Astrocyte of the spinal cord (primary cell): ENCODE data around the gene TAF1A.

Experiments used
- DNase-seq: peaks from one replicate; pipeline ENCODE4 v3.0.0; 2011; ENCODE audit warnings: low read depth, low spot score
- H3K4me3 ChIP-seq: 2 replicates; pipeline ENCODE4 v1.5.1; 2011; ENCODE audit warnings: low read depth, mild to moderate bottlenecking, low read length, moderate library complexity
- in situ Hi-C: cut with HindIII; loops from 2 replicates; pipeline ENCODE4 v1.10.0; 2017; ENCODE audit warnings: low sequenced_read_pairs
- TF ChIP-seq, protein P1 (sequence below): IDR thresholded peaks from 2 replicates; pipeline ENCODE4 v1.5.1; 2012; ENCODE audit warnings: low read depth, mild to moderate bottlenecking, low read length, inconsistent platforms

TAF1A gene

DNA sequence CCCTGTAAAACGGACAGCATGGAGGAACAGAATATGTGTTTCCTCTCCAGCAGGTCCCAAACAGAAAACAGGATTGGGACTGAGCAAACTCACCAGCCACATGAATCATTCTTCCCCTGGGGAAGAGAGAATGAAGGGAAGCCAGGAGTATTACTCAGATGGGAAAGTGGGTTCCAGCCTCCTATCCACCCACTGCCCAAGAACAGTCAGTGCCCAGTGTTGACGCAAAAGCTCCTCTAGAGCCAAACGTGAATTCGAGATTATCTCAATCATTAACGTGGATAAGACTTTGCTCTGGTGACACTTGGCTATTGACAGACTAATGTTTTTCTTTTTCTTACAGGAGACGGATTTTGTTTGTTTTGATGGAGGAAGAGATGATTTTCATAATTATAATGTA lies 37.5 kb upstream of the TAF1A start:
- in situ Hi-C loops = no loop called here
- no peak overlapping the region for H3K4me3 ChIP-seq
- TF ChIP-seq, protein P1, sequence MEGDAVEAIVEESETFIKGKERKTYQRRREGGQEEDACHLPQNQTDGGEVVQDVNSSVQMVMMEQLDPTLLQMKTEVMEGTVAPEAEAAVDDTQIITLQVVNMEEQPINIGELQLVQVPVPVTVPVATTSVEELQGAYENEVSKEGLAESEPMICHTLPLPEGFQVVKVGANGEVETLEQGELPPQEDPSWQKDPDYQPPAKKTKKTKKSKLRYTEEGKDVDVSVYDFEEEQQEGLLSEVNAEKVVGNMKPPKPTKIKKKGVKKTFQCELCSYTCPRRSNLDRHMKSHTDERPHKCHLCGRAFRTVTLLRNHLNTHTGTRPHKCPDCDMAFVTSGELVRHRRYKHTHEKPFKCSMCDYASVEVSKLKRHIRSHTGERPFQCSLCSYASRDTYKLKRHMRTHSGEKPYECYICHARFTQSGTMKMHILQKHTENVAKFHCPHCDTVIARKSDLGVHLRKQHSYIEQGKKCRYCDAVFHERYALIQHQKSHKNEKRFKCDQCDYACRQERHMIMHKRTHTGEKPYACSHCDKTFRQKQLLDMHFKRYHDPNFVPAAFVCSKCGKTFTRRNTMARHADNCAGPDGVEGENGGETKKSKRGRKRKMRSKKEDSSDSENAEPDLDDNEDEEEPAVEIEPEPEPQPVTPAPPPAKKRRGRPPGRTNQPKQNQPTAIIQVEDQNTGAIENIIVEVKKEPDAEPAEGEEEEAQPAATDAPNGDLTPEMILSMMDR = no peak
- DNase-seq = peak; percentile 36

DNA sequence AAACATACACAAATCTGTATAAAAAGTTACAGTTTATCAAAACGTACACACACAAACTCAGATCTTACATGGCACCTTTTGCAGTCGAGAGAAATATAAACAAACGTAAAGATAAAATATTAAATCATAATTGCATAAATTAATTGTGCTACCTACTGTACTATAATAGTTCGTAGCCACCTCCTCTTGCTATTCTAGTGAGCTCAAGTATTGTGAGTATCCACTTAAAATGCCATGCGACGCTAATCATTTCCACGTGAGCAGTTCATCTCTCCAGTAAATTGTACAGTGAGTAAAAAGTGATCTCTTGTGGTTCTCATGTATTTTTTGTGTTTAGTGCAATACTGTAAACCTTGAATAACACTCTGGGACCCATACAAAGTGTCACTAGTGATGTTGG lies 34.5 kb upstream of the TAF1A start:
- H3K4me3 ChIP-seq = no peak overlapping the region
- no peak for DNase-seq
- TF ChIP-seq, protein P1 = no peak
- in situ Hi-C loops = no loop called here

DNA sequence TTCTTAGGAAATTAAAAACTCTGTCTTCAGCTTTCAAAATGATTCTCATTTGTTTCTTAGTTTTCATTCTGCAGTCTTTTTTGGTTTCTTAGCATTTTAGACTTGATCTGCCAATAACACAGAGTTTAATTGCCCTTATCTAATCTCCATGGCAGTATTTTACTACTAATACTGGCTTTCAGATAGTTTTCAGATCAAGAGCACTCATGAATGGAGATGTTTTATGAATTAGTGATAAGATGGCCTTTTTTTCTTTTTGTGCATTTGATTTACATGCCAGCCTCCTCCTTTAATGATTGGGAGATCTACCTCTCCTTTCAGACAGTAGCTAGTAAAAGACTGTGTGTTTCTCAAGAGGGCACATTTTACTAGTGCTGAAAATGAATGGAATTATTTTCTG lies 33.7 kb upstream of the TAF1A start:
- in situ Hi-C loops = no loop called here
- TF ChIP-seq, protein P1 = no peak
- no peak for DNase-seq
- H3K4me3 ChIP-seq = no peak overlapping the region

DNA sequence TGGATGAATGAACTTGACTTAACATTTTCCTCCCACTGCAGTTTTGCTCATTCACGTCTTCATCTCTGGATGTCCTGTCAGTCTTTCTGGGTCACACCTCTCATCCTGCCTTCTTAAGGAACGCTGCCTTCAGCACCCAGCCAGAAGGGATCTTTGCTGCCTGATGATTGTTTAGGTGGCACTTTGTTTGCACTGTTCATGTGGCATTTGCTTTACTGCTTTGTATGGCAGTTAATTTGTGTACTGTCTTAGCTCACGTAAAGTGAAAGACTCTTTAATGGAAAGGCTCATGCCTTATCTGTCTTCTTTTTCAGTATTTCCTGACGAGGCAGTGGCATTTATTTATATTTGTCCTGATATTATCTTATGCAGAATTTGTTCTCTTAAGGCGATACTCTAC lies 33.0 kb upstream of the TAF1A start:
- in situ Hi-C loops = no loop called here
- no peak for DNase-seq
- no peak overlapping the region for H3K4me3 ChIP-seq
- TF ChIP-seq, protein P1 = no peak

DNA sequence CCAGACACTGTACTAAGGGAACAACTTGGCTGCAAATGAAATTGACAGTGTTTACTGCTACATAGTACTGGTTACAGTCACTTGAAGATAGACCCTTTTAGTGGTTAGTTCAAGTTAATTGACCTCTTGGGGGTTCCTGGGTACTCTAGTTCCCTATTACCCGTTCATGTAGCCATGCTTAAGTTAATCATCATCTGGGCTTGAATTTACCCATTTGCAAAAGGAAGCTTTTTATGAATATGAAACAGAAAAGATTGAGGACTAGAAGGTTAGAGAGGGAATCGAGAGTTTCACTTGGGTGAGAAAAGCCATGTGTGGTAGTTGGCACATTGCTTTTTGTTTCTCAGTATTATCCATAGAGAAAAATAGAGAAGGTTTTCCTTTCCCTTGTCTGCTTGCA lies 30.8 kb upstream of the TAF1A start:
- no peak for DNase-seq
- TF ChIP-seq, protein P1 = no peak
- no peak overlapping the region for H3K4me3 ChIP-seq
- in situ Hi-C loops = no loop called here

DNA sequence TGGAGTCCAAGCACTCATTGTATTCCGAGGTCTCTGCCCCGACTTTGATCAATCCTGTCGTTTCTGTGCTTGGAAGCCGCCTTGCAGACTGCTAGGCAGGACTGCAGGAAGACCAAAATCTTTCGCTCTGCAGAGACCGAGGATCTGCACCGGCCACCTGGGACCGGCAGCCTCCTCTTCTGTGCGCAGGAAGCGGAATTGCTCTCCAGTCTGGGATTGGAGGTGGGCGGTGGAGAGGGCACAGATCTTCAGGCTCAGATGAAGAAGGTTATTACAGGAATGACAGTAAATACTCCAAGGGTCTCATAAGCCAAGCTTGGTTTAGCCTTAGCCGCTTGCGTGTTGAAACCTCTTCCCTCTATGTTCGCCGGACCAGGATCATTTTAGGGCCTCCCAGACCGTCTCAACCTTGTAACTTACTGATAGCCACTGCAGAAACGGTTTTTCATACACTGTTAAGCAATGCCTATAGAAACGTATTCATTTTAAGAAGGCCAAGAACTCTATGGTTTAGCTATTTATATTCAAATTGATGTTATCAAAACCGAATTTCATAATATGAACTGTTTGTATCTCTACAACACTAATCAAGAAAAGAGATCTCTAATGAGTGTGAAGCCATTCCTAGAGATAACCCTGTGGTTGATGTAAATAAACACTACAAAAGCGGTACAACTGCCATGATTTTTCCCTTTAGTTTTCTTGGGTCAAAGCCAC lies 29.3 kb upstream of the TAF1A start:
- in situ Hi-C loops = no loop called here
- DNase-seq = peak; percentile 38
- peak overlapping the region; percentile 79 for H3K4me3 ChIP-seq
- TF ChIP-seq, protein P1 = no peak
